WTC11 (cell line): ENCODE results near the gene DSG2. TPM values are rescaled to one million over a fixed set of nuclear protein-coding genes. Genes with fewer than 3 reads are reported as not detected.

ENCODE experiments used
- ATAC-seq: fragments of 200-7000 bp; cut with Tn5 transposase; 2 replicates; pipeline ENCODE4 v1.10.0; 2021; ENCODE audit warnings: mild to moderate bottlenecking, moderate library complexity
- CTCF ChIA-PET: fragments of 300-600 bp; sonication (Branson Sonifier 250); formaldehyde crosslinking; loops from one replicate; lab custom pipeline; 2021; ENCODE audit warnings: antibody characterized with exemption; lab: Charles Lee
- POLR2A ChIA-PET: fragments of 350-600 bp; sonication (Branson Sonifier 250); formaldehyde crosslinking; loops from one replicate; lab custom pipeline; 2021; ENCODE audit warnings: antibody characterized with exemption; lab: Charles Lee
- DNase-seq: peaks from one replicate; pipeline ENCODE4 v3.0.0; 2021; ENCODE audit warnings: low spot score
- H3K27ac Mint-ChIP-seq: 2 replicates; pipeline ENCODE4 v1.8.0; 2021; ENCODE audit warnings: mixed read lengths
- H3K27me3 Mint-ChIP-seq: 2 replicates; pipeline ENCODE4 v1.8.0; 2021; ENCODE audit warnings: low read depth, mild to moderate bottlenecking, moderate library complexity, mixed read lengths
- H3K36me3 Mint-ChIP-seq: 2 replicates; pipeline ENCODE4 v1.8.0; 2021; ENCODE audit warnings: mixed read lengths
- H3K4me1 Mint-ChIP-seq: 2 replicates; pipeline ENCODE4 v1.8.0; 2022; ENCODE audit warnings: mixed read lengths
- H3K4me3 Mint-ChIP-seq: 2 replicates; pipeline ENCODE4 v1.8.0; 2021; ENCODE audit warnings: mild to moderate bottlenecking, moderate library complexity, mixed read lengths
- H3K9me3 Mint-ChIP-seq: 2 replicates; pipeline ENCODE4 v1.8.0; 2021; ENCODE audit warnings: mixed read lengths
- ATF1 ChIP-seq: sonication (generic); formaldehyde crosslinking; IDR thresholded peaks from 2 replicates; pipeline ENCODE4 v1.8.1; 2023; ENCODE audit warnings: mild to moderate bottlenecking, moderate library complexity, missing genetic modification reagents
- CREB1 ChIP-seq: sonication (generic); formaldehyde crosslinking; IDR thresholded peaks from 2 replicates; pipeline ENCODE4 v1.8.0; 2023; ENCODE audit warnings: mild to moderate bottlenecking, missing genetic modification reagents
- CREM ChIP-seq: sonication (generic); formaldehyde crosslinking; IDR thresholded peaks from 2 replicates; pipeline ENCODE4 v1.8.1; 2022; ENCODE audit warnings: mild to moderate bottlenecking, missing genetic modification reagents, moderate library complexity
- ELF4 ChIP-seq: sonication (generic); formaldehyde crosslinking; IDR thresholded peaks from 2 replicates; pipeline ENCODE4 v1.8.1; 2022; ENCODE audit warnings: low read depth, mild to moderate bottlenecking, moderate library complexity, missing genetic modification reagents
- ESRRA ChIP-seq: sonication (generic); formaldehyde crosslinking; IDR thresholded peaks from 2 replicates; pipeline ENCODE4 v1.8.1; 2022; ENCODE audit warnings: mild to moderate bottlenecking, missing genetic modification reagents, borderline replicate concordance
- JUN ChIP-seq: sonication (generic); formaldehyde crosslinking; IDR thresholded peaks from 2 replicates; pipeline ENCODE4 v1.8.0; 2023; ENCODE audit warnings: mild to moderate bottlenecking, missing genetic modification reagents
- NFYB ChIP-seq: sonication (generic); formaldehyde crosslinking; conservative IDR thresholded peaks from 2 replicates; pipeline ENCODE4 v1.8.0; 2022; ENCODE audit warnings: low read depth, missing genetic modification reagents
- NR1H2 ChIP-seq: sonication (generic); formaldehyde crosslinking; IDR thresholded peaks from 2 replicates; pipeline ENCODE4 v1.9.0; 2021; ENCODE audit warnings: mild to moderate bottlenecking, moderate library complexity, missing genetic modification reagents
- RORB ChIP-seq: fragments of 250-450 bp; sonication (Bioruptor Pico); IDR thresholded peaks from 2 replicates; pipeline ENCODE4 v1.9.0; 2021; ENCODE audit warnings: mild to moderate bottlenecking
- SMAD3 ChIP-seq: sonication (generic); formaldehyde crosslinking; IDR thresholded peaks from 2 replicates; pipeline ENCODE4 v1.8.0; 2022; ENCODE audit warnings: missing genetic modification reagents, mild to moderate bottlenecking, borderline replicate concordance
- ZNF317 ChIP-seq: sonication (generic); formaldehyde crosslinking; IDR thresholded peaks from 2 replicates; pipeline ENCODE4 v1.8.1; 2023; ENCODE audit warnings: low read depth, mild to moderate bottlenecking, moderate library complexity, missing genetic modification reagents, borderline replicate concordance
- ZNF396 ChIP-seq: fragments of 250-450 bp; sonication (Bioruptor Pico); IDR thresholded peaks from 2 replicates; pipeline ENCODE4 v1.8.0; 2021; ENCODE audit warnings: mild to moderate bottlenecking, moderate library complexity, borderline replicate concordance
- total RNA-seq: library from RNA; stranded (reverse); gene quantifications from 3 replicates; pipeline ENCODE4 v1.2.3, GENCODE V29; 2021
- TF ChIP-seq, protein P1 (sequence below): sonication (generic); formaldehyde crosslinking; IDR thresholded peaks from 2 replicates; pipeline ENCODE4 v1.8.1; 2023; ENCODE audit warnings: mild to moderate bottlenecking, missing genetic modification reagents, moderate library complexity
- TF ChIP-seq, protein P2 (sequence below): sonication (generic); formaldehyde crosslinking; IDR thresholded peaks from 2 replicates; pipeline ENCODE4 v1.8.0; 2022; ENCODE audit warnings: missing genetic modification reagents
- TF ChIP-seq, protein P3 (sequence below): fragments of 250-450 bp; sonication (Bioruptor Pico); IDR thresholded peaks from 2 replicates; pipeline ENCODE4 v1.9.0; 2021; ENCODE audit warnings: mild to moderate bottlenecking
- TF ChIP-seq, protein P4 (sequence below): sonication (generic); formaldehyde crosslinking; IDR thresholded peaks from 2 replicates; pipeline ENCODE4 v1.8.1; 2023; ENCODE audit warnings: mild to moderate bottlenecking, missing genetic modification reagents, moderate library complexity
- TF ChIP-seq, protein P5 (sequence below): sonication (generic); formaldehyde crosslinking; IDR thresholded peaks from 2 replicates; pipeline ENCODE4 v1.8.0; 2022; ENCODE audit warnings: mild to moderate bottlenecking, missing genetic modification reagents
- TF ChIP-seq, protein P6 (sequence below): sonication (generic); formaldehyde crosslinking; conservative IDR thresholded peaks from 2 replicates; pipeline ENCODE4 v1.8.1; 2022; ENCODE audit warnings: mild to moderate bottlenecking, missing genetic modification reagents
- TF ChIP-seq, protein P7 (sequence below): sonication (generic); formaldehyde crosslinking; IDR thresholded peaks from 2 replicates; pipeline ENCODE4 v1.8.1; 2023; ENCODE audit warnings: mild to moderate bottlenecking, missing genetic modification reagents

Gene DSG2
- total RNA-seq, 1 experiment from 2014 or later = 113 TPM

DNA sequence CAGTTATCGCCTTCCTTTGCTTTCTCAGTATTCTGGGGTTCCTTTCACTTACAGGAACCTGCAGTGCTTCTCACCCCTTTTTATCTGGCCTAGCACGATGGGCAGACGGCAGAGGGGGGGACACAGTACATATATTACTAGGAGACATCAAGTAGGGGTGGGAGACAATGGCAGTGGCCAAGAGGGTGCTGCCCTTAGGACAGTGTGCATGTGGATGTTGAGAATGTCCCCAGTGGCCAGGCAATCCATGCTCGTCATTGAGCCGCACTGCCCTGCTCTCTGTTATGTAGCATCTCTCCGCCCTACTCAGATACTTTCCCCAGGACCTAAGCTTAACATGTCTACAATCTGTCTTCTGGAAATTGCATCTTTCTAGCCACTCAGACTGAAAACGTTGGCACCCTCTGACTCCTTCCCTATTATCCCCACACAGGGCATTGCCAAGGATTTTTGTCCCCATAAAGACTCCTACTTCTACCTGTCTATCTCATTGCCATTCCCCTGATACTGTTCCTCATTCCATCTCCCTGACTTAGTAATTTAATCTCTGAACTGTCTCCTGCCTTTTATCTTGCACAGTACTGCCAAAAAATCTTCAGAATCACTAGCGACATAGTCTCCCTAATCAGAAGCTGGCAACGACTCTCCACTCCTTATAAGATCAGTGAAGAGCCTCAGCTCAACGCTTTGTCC lies 6.6 kb downstream of the DSG2 start:
- peaks cover 16% of the 10 kb centered on the region for H3K36me3 Mint-ChIP-seq
- no peak overlapping the region for H3K4me3 Mint-ChIP-seq
- ChIA-PET CTCF (interaction anchor here (2.3 kb wide), 1 partner anchor 80 kb away, joined by 11 read pairs; no protein-coding TSS in a partner anchor), POLR2A (no interaction called here)
- TF ChIP-seq CREB1 (CRISPR knock-in tag) (no peak), RORB (no peak), ESRRA (CRISPR knock-in tag) (no peak), ZNF396 (CRISPR knock-in tag) (no peak), SMAD3 (no peak), NR1H2 (CRISPR knock-in tag) (no peak), ATF1 (no peak), ELF4 (no peak), ZNF317 (CRISPR knock-in tag) (no peak), NFYB (CRISPR knock-in tag) (no peak), JUN (CRISPR knock-in tag) (no peak), CREM (CRISPR knock-in tag) (no peak)
- TF ChIP-seq, protein P1, sequence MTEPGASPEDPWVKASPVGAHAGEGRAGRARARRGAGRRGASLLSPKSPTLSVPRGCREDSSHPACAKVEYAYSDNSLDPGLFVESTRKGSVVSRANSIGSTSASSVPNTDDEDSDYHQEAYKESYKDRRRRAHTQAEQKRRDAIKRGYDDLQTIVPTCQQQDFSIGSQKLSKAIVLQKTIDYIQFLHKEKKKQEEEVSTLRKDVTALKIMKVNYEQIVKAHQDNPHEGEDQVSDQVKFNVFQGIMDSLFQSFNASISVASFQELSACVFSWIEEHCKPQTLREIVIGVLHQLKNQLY (CRISPR knock-in tag) = no peak
- TF ChIP-seq, protein P2, sequence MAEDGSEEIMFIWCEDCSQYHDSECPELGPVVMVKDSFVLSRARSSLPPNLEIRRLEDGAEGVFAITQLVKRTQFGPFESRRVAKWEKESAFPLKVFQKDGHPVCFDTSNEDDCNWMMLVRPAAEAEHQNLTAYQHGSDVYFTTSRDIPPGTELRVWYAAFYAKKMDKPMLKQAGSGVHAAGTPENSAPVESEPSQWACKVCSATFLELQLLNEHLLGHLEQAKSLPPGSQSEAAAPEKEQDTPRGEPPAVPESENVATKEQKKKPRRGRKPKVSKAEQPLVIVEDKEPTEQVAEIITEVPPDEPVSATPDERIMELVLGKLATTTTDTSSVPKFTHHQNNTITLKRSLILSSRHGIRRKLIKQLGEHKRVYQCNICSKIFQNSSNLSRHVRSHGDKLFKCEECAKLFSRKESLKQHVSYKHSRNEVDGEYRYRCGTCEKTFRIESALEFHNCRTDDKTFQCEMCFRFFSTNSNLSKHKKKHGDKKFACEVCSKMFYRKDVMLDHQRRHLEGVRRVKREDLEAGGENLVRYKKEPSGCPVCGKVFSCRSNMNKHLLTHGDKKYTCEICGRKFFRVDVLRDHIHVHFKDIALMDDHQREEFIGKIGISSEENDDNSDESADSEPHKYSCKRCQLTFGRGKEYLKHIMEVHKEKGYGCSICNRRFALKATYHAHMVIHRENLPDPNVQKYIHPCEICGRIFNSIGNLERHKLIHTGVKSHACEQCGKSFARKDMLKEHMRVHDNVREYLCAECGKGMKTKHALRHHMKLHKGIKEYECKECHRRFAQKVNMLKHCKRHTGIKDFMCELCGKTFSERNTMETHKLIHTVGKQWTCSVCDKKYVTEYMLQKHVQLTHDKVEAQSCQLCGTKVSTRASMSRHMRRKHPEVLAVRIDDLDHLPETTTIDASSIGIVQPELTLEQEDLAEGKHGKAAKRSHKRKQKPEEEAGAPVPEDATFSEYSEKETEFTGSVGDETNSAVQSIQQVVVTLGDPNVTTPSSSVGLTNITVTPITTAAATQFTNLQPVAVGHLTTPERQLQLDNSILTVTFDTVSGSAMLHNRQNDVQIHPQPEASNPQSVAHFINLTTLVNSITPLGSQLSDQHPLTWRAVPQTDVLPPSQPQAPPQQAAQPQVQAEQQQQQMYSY = no peak
- TF ChIP-seq, protein P3, sequence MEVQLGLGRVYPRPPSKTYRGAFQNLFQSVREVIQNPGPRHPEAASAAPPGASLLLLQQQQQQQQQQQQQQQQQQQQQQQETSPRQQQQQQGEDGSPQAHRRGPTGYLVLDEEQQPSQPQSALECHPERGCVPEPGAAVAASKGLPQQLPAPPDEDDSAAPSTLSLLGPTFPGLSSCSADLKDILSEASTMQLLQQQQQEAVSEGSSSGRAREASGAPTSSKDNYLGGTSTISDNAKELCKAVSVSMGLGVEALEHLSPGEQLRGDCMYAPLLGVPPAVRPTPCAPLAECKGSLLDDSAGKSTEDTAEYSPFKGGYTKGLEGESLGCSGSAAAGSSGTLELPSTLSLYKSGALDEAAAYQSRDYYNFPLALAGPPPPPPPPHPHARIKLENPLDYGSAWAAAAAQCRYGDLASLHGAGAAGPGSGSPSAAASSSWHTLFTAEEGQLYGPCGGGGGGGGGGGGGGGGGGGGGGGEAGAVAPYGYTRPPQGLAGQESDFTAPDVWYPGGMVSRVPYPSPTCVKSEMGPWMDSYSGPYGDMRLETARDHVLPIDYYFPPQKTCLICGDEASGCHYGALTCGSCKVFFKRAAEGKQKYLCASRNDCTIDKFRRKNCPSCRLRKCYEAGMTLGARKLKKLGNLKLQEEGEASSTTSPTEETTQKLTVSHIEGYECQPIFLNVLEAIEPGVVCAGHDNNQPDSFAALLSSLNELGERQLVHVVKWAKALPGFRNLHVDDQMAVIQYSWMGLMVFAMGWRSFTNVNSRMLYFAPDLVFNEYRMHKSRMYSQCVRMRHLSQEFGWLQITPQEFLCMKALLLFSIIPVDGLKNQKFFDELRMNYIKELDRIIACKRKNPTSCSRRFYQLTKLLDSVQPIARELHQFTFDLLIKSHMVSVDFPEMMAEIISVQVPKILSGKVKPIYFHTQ (CRISPR knock-in tag) = no peak
- TF ChIP-seq, protein P4, sequence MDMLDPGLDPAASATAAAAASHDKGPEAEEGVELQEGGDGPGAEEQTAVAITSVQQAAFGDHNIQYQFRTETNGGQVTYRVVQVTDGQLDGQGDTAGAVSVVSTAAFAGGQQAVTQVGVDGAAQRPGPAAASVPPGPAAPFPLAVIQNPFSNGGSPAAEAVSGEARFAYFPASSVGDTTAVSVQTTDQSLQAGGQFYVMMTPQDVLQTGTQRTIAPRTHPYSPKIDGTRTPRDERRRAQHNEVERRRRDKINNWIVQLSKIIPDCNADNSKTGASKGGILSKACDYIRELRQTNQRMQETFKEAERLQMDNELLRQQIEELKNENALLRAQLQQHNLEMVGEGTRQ (CRISPR knock-in tag) = no peak
- TF ChIP-seq, protein P5, sequence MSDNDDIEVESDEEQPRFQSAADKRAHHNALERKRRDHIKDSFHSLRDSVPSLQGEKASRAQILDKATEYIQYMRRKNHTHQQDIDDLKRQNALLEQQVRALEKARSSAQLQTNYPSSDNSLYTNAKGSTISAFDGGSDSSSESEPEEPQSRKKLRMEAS (CRISPR knock-in tag) = no peak
- TF ChIP-seq, protein P6, sequence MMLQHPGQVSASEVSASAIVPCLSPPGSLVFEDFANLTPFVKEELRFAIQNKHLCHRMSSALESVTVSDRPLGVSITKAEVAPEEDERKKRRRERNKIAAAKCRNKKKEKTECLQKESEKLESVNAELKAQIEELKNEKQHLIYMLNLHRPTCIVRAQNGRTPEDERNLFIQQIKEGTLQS = no peak
- TF ChIP-seq, protein P7, sequence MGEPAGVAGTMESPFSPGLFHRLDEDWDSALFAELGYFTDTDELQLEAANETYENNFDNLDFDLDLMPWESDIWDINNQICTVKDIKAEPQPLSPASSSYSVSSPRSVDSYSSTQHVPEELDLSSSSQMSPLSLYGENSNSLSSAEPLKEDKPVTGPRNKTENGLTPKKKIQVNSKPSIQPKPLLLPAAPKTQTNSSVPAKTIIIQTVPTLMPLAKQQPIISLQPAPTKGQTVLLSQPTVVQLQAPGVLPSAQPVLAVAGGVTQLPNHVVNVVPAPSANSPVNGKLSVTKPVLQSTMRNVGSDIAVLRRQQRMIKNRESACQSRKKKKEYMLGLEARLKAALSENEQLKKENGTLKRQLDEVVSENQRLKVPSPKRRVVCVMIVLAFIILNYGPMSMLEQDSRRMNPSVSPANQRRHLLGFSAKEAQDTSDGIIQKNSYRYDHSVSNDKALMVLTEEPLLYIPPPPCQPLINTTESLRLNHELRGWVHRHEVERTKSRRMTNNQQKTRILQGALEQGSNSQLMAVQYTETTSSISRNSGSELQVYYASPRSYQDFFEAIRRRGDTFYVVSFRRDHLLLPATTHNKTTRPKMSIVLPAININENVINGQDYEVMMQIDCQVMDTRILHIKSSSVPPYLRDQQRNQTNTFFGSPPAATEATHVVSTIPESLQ (CRISPR knock-in tag) = no peak
- H3K27me3 Mint-ChIP-seq = no peaks in the 10 kb centered on the region
- peaks cover 19% of the 10 kb centered on the region for H3K4me1 Mint-ChIP-seq
- H3K9me3 Mint-ChIP-seq = peaks cover 10% of the 10 kb centered on the region
- DNase-seq = no peak
- no peak overlapping the region for H3K27ac Mint-ChIP-seq
- ATAC-seq = no peak
